WTC11 (cell line): ENCODE measurements around the gene BMP2K.

Experiments
- ARID4B ChIP-seq: sonication (generic); formaldehyde crosslinking; IDR thresholded peaks from 2 replicates; pipeline ENCODE4 v1.8.0; 2023; ENCODE audit warnings: missing genetic modification reagents, mild to moderate bottlenecking, borderline replicate concordance
- GABPB1 ChIP-seq: sonication (generic); formaldehyde crosslinking; IDR thresholded peaks from 2 replicates; pipeline ENCODE4 v1.8.1; 2023; ENCODE audit warnings: mild to moderate bottlenecking, missing genetic modification reagents
- HMGA2 ChIP-seq: fragments of 250-450 bp; sonication (Bioruptor Pico); IDR thresholded peaks from 2 replicates; pipeline ENCODE4 v1.4.0; 2021; ENCODE audit warnings: mild to moderate bottlenecking, moderate library complexity
- NFE2L1 ChIP-seq: sonication (generic); formaldehyde crosslinking; IDR thresholded peaks from 2 replicates; pipeline ENCODE4 v1.8.1; 2023; ENCODE audit warnings: missing genetic modification reagents
- TCF7 ChIP-seq: sonication (generic); formaldehyde crosslinking; IDR thresholded peaks from 2 replicates; pipeline ENCODE4 v1.8.0; 2022; ENCODE audit warnings: mild to moderate bottlenecking, low read depth, missing genetic modification reagents, moderate library complexity
- USF1 ChIP-seq: sonication (generic); formaldehyde crosslinking; IDR thresholded peaks from 2 replicates; pipeline ENCODE4 v1.8.0; 2022; ENCODE audit warnings: mild to moderate bottlenecking, missing genetic modification reagents
- ZBTB21 ChIP-seq: sonication (generic); formaldehyde crosslinking; IDR thresholded peaks from 2 replicates; pipeline ENCODE4 v1.8.1; 2023; ENCODE audit warnings: mild to moderate bottlenecking, missing genetic modification reagents, borderline replicate concordance
- ZNF219 ChIP-seq: sonication (generic); formaldehyde crosslinking; IDR thresholded peaks from 2 replicates; pipeline ENCODE4 v1.8.0; 2023; ENCODE audit warnings: missing genetic modification reagents, mild to moderate bottlenecking, borderline replicate concordance
- ZNF232 ChIP-seq: sonication (generic); formaldehyde crosslinking; IDR thresholded peaks from 2 replicates; pipeline ENCODE4 v1.8.0; 2022; ENCODE audit warnings: mild to moderate bottlenecking, missing genetic modification reagents
- ZNF416 ChIP-seq: fragments of 250-450 bp; sonication (Bioruptor Pico); IDR thresholded peaks from 2 replicates; pipeline ENCODE4 v1.9.0; 2021; ENCODE audit warnings: mild to moderate bottlenecking, inconsistent platforms
- TF ChIP-seq, protein P1 (sequence below): fragments of 200-600 bp; IDR thresholded peaks from 2 replicates; pipeline ENCODE4 v1.8.0; 2022; ENCODE audit warnings: antibody characterized with exemption
- TF ChIP-seq, protein P2 (sequence below): sonication (generic); formaldehyde crosslinking; IDR thresholded peaks from 2 replicates; pipeline ENCODE4 v1.8.0; 2022; ENCODE audit warnings: mild to moderate bottlenecking, missing genetic modification reagents
- TF ChIP-seq, protein P3 (sequence below): sonication (generic); formaldehyde crosslinking; IDR thresholded peaks from 2 replicates; pipeline ENCODE4 v1.8.1; 2022; ENCODE audit warnings: low read depth, mild to moderate bottlenecking, moderate library complexity, missing genetic modification reagents, borderline replicate concordance

GRCh38 chr4:78777576-78777940 lies 1.4 kb downstream of the BMP2K start:
- TF ChIP-seq NFE2L1 (CRISPR knock-in tag) (no peak), USF1 (CRISPR knock-in tag) (no peak), HMGA2 (CRISPR knock-in tag) (no peak), ZBTB21 (no peak), GABPB1 (CRISPR knock-in tag) (no peak), TCF7 (CRISPR knock-in tag) (no peak), ZNF219 (CRISPR knock-in tag) (no peak), ZNF416 (CRISPR knock-in tag) (no peak), ARID4B (CRISPR knock-in tag) (no peak), ZNF232 (no peak)
- TF ChIP-seq, protein P1, sequence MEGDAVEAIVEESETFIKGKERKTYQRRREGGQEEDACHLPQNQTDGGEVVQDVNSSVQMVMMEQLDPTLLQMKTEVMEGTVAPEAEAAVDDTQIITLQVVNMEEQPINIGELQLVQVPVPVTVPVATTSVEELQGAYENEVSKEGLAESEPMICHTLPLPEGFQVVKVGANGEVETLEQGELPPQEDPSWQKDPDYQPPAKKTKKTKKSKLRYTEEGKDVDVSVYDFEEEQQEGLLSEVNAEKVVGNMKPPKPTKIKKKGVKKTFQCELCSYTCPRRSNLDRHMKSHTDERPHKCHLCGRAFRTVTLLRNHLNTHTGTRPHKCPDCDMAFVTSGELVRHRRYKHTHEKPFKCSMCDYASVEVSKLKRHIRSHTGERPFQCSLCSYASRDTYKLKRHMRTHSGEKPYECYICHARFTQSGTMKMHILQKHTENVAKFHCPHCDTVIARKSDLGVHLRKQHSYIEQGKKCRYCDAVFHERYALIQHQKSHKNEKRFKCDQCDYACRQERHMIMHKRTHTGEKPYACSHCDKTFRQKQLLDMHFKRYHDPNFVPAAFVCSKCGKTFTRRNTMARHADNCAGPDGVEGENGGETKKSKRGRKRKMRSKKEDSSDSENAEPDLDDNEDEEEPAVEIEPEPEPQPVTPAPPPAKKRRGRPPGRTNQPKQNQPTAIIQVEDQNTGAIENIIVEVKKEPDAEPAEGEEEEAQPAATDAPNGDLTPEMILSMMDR, result no peak
- TF ChIP-seq, protein P2, sequence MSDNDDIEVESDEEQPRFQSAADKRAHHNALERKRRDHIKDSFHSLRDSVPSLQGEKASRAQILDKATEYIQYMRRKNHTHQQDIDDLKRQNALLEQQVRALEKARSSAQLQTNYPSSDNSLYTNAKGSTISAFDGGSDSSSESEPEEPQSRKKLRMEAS, result no peak
- TF ChIP-seq, protein P3, sequence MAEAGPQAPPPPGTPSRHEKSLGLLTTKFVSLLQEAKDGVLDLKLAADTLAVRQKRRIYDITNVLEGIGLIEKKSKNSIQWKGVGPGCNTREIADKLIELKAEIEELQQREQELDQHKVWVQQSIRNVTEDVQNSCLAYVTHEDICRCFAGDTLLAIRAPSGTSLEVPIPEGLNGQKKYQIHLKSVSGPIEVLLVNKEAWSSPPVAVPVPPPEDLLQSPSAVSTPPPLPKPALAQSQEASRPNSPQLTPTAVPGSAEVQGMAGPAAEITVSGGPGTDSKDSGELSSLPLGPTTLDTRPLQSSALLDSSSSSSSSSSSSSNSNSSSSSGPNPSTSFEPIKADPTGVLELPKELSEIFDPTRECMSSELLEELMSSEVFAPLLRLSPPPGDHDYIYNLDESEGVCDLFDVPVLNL (CRISPR knock-in tag), result no peak
